MM.1S (cell line): ENCODE data around the gene CRYBB2.
"Not testable (repeated sequence)": the region's sequence is repeated elsewhere in the genome, so short reads cannot be mapped to it uniquely, and the experiment has no call there.

Experiments used
- CTCF ChIP-seq: fragments of 300-600 bp; sonication (generic); IDR thresholded peaks from 2 replicates; pipeline ENCODE4 v1.5.1; 2016; ENCODE audit warnings: antibody characterized with exemption, low read length, mixed read lengths
- EZH2 ChIP-seq: fragments of 300-600 bp; sonication (generic); optimal IDR thresholded peaks from 2 replicates; pipeline ENCODE3; 2017; ENCODE audit warnings: low read depth, mild to moderate bottlenecking, antibody characterized with exemption, low read length, mixed read lengths

- not testable (repeated sequence) for TF ChIP-seq CTCF, EZH2
Observed at GRCh38 chr22:25233706-25234105, 14.3 kb downstream of the CRYBB2 start.
